ENCODE results near the gene CACNA2D3. TPM values are rescaled to one million over a fixed set of nuclear protein-coding genes. Genes with fewer than 3 reads are reported as not detected.

CACNA2D3 gene
- total and polyA plus RNA-seq, 4 donors = 14.1 to 34.5 (median 33.4) TPM

- no peaks in the 10 kb centered on the region for H3K27me3 ChIP-seq (ENCODE audit: control insufficient read depth, insufficient read depth, low read length)
- H3K4me3 ChIP-seq (ENCODE audit: low read depth, low read length) = no peak overlapping the region
- DNase-seq (ENCODE audit: low read depth in 4 of 6, low spot score in 6 of 6) = no peak
- H3K9me3 ChIP-seq (ENCODE audit: control insufficient read depth, insufficient read depth, low read length) = no peaks in the 10 kb centered on the region
- no peaks in the 10 kb centered on the region for H3K36me3 ChIP-seq (ENCODE audit: control insufficient read depth, insufficient read depth, low read length)
- no CpG with 5 or more reads among the region's 1 CpG for WGBS (ENCODE audit: insufficient coverage)
- H3K4me1 ChIP-seq (ENCODE audit: control insufficient read depth, insufficient read depth, low read length) = no peaks in the 10 kb centered on the region
- H3K27ac ChIP-seq (ENCODE audit: low read depth, low read length) = no peak overlapping the region
These were observed 710.5 kb downstream of the CACNA2D3 start for GRCh38 chr3:54832876-54833275.

GRCh38 chr3:54835701-54836100, 713.3 kb downstream of the CACNA2D3 start:
- H3K27ac ChIP-seq (ENCODE audit: low read depth, low read length) = no peak overlapping the region
- no peaks in the 10 kb centered on the region for H3K27me3 ChIP-seq (ENCODE audit: control insufficient read depth, insufficient read depth, low read length)
- no peaks in the 10 kb centered on the region for H3K36me3 ChIP-seq (ENCODE audit: control insufficient read depth, insufficient read depth, low read length)
- H3K9me3 ChIP-seq (ENCODE audit: control insufficient read depth, insufficient read depth, low read length) = no peaks in the 10 kb centered on the region
- 74% methylated on average over 3 of the region's 3 CpGs for WGBS (ENCODE audit: insufficient coverage)
- H3K4me3 ChIP-seq (ENCODE audit: low read depth, low read length) = no peak overlapping the region
- no peak for DNase-seq (ENCODE audit: low read depth in 4 of 6, low spot score in 6 of 6)
- no peaks in the 10 kb centered on the region for H3K4me1 ChIP-seq (ENCODE audit: control insufficient read depth, insufficient read depth, low read length)

DNA sequence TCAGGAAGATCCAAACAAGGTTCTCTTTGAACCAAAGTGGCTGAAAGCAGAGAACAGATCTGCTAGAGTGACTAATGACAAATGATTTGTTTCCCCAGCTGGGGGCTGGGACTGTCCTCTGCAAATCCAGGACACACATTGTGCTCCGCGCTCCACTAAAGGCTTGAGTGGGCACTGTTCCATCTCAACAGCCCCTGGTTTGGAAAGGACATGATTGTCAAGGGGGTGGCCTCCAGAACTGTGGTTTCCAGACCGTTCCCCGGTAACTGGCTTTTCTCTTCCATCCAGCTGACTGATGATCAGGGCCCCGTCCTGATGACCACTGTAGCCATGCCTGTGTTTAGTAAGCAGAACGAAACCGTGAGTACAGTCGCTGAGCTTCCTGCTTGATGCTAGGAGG, 714.5 kb downstream of the CACNA2D3 start:
- Histone ChIP-seq H3K4me3 (ENCODE audit: low read depth, low read length) (no peak overlapping the region), H3K27ac (ENCODE audit: low read depth, low read length) (peak overlapping the region; percentile 34), H3K27me3 (ENCODE audit: control insufficient read depth, insufficient read depth, low read length) (no peaks in the 10 kb centered on the region), H3K36me3 (ENCODE audit: control insufficient read depth, insufficient read depth, low read length) (no peaks in the 10 kb centered on the region), H3K4me1 (ENCODE audit: control insufficient read depth, insufficient read depth, low read length) (no peaks in the 10 kb centered on the region), H3K9me3 (ENCODE audit: control insufficient read depth, insufficient read depth, low read length) (no peaks in the 10 kb centered on the region)
- DNase-seq (ENCODE audit: low read depth in 4 of 6, low spot score in 6 of 6) = peak in 4 of 6 donors; percentile 33 to 74 (median 59)
- 12% methylated on average over 7 of the region's 8 CpGs for WGBS (ENCODE audit: insufficient coverage)

DNA sequence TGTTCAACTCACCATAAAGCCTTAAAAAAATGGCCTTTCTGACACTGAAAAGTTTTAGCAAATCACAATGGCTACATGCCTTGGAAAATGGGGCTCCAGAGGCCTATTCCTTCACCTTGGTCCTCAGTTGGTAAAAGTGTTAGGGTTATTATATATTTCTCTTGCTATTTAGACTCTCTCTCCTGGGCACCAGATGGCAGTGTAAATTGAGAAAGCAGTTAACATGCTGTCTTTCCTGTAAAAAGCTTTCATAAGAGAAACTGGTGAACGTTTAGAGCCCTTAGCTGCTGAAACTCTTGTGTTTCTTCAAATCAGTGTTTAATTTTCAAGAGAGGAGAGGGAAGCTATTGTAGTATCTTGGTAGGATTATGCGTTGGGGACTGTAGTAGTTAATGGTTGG, 715.6 kb downstream of the CACNA2D3 start:
- Histone ChIP-seq H3K27me3 (ENCODE audit: control insufficient read depth, insufficient read depth, low read length) (no peaks in the 10 kb centered on the region), H3K9me3 (ENCODE audit: control insufficient read depth, insufficient read depth, low read length) (no peaks in the 10 kb centered on the region), H3K36me3 (ENCODE audit: control insufficient read depth, insufficient read depth, low read length) (no peaks in the 10 kb centered on the region), H3K4me3 (ENCODE audit: low read depth, low read length) (no peak overlapping the region), H3K4me1 (ENCODE audit: control insufficient read depth, insufficient read depth, low read length) (no peaks in the 10 kb centered on the region), H3K27ac (ENCODE audit: low read depth, low read length) (no peak overlapping the region)
- 57% methylated on average over 2 of the region's 2 CpGs for WGBS (ENCODE audit: insufficient coverage)
- peak in 2 of 6 donors; percentile 43 to 84 for DNase-seq (ENCODE audit: low read depth in 4 of 6, low spot score in 6 of 6)

DNA sequence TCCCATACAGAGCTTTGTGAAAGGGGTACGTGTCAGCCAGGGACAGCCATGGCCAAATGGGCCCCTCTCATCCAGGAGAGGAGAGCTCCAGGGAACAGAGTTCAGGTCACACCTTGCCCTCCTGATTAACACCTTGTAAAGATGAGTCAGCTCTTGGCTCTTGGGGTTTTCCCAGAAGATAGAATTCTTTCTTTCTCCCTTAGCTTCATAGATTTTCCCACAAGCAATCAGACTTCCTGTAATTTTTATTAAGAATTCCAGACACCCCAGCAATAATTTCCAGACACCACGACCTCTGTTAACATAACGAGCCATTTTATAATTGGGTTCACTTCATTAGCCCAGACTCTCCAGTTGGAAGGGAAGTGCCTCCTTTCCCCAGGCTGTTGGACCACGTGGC, 719.1 kb downstream of the CACNA2D3 start:
- no peaks in the 10 kb centered on the region for H3K27me3 ChIP-seq (ENCODE audit: control insufficient read depth, insufficient read depth, low read length)
- no peak overlapping the region for H3K27ac ChIP-seq (ENCODE audit: low read depth, low read length)
- H3K4me1 ChIP-seq (ENCODE audit: control insufficient read depth, insufficient read depth, low read length) = no peaks in the 10 kb centered on the region
- H3K9me3 ChIP-seq (ENCODE audit: control insufficient read depth, insufficient read depth, low read length) = no peaks in the 10 kb centered on the region
- no peak for DNase-seq (ENCODE audit: low read depth in 4 of 6, low spot score in 6 of 6)
- no peaks in the 10 kb centered on the region for H3K36me3 ChIP-seq (ENCODE audit: control insufficient read depth, insufficient read depth, low read length)
- H3K4me3 ChIP-seq (ENCODE audit: low read depth, low read length) = no peak overlapping the region
- 100% methylated on average over 3 of the region's 4 CpGs for WGBS (ENCODE audit: insufficient coverage)

DNA sequence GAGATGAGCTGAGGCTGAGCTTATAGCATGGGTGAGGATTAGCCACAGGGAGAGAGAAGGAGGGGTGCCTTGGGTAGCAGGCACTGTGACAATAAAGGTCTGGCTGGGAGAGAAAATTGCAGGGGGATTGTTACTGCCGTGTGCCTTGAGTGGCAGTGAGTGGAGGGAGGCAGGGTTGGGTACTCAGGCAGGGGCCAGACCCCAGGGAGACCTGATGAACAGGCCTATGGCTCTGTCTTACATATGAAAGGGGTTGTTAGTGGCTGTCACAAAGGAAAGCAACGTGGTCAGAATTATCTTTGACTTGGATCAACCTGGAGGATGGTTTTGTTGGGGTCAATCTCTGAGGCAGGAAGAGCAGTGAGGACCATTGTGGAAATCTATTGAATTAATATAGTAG, 721.0 kb downstream of the CACNA2D3 start:
- no peak overlapping the region for H3K27ac ChIP-seq (ENCODE audit: low read depth, low read length)
- H3K27me3 ChIP-seq (ENCODE audit: control insufficient read depth, insufficient read depth, low read length) = no peaks in the 10 kb centered on the region
- no peaks in the 10 kb centered on the region for H3K36me3 ChIP-seq (ENCODE audit: control insufficient read depth, insufficient read depth, low read length)
- no peak for DNase-seq (ENCODE audit: low read depth in 4 of 6, low spot score in 6 of 6)
- 45% methylated on average over 2 of the region's 2 CpGs for WGBS (ENCODE audit: insufficient coverage)
- H3K4me1 ChIP-seq (ENCODE audit: control insufficient read depth, insufficient read depth, low read length) = no peaks in the 10 kb centered on the region
- no peak overlapping the region for H3K4me3 ChIP-seq (ENCODE audit: low read depth, low read length)
- H3K9me3 ChIP-seq (ENCODE audit: control insufficient read depth, insufficient read depth, low read length) = no peaks in the 10 kb centered on the region

- no peaks in the 10 kb centered on the region for H3K27me3 ChIP-seq (ENCODE audit: control insufficient read depth, insufficient read depth, low read length)
- H3K27ac ChIP-seq (ENCODE audit: low read depth, low read length) = no peak overlapping the region
- H3K4me1 ChIP-seq (ENCODE audit: control insufficient read depth, insufficient read depth, low read length) = no peaks in the 10 kb centered on the region
- H3K4me3 ChIP-seq (ENCODE audit: low read depth, low read length) = no peak overlapping the region
- 82% methylated on average over 2 of the region's 5 CpGs for WGBS (ENCODE audit: insufficient coverage)
- H3K36me3 ChIP-seq (ENCODE audit: control insufficient read depth, insufficient read depth, low read length) = no peaks in the 10 kb centered on the region
- DNase-seq (ENCODE audit: low read depth in 4 of 6, low spot score in 6 of 6) = no peak
- H3K9me3 ChIP-seq (ENCODE audit: control insufficient read depth, insufficient read depth, low read length) = no peaks in the 10 kb centered on the region
These were observed 721.9 kb downstream of the CACNA2D3 start for GRCh38 chr3:54844211-54844610.

GRCh38 chr3:54845011-54845410, 722.7 kb downstream of the CACNA2D3 start:
- WGBS (ENCODE audit: insufficient coverage) = no CpG with 5 or more reads among the region's 4 CpGs
- peak in 1 of 6 donors; percentile 60 for DNase-seq (ENCODE audit: low read depth in 4 of 6, low spot score in 6 of 6)
- H3K27me3 ChIP-seq (ENCODE audit: control insufficient read depth, insufficient read depth, low read length) = no peaks in the 10 kb centered on the region
- no peak overlapping the region for H3K27ac ChIP-seq (ENCODE audit: low read depth, low read length)
- no peaks in the 10 kb centered on the region for H3K4me1 ChIP-seq (ENCODE audit: control insufficient read depth, insufficient read depth, low read length)
- no peak overlapping the region for H3K4me3 ChIP-seq (ENCODE audit: low read depth, low read length)
- no peaks in the 10 kb centered on the region for H3K9me3 ChIP-seq (ENCODE audit: control insufficient read depth, insufficient read depth, low read length)
- H3K36me3 ChIP-seq (ENCODE audit: control insufficient read depth, insufficient read depth, low read length) = no peaks in the 10 kb centered on the region

GRCh38 chr3:54845551-54845950, 723.2 kb downstream of the CACNA2D3 start:
- Histone ChIP-seq H3K27me3 (ENCODE audit: control insufficient read depth, insufficient read depth, low read length) (no peaks in the 10 kb centered on the region), H3K36me3 (ENCODE audit: control insufficient read depth, insufficient read depth, low read length) (no peaks in the 10 kb centered on the region), H3K4me1 (ENCODE audit: control insufficient read depth, insufficient read depth, low read length) (no peaks in the 10 kb centered on the region), H3K27ac (ENCODE audit: low read depth, low read length) (no peak overlapping the region), H3K4me3 (ENCODE audit: low read depth, low read length) (no peak overlapping the region), H3K9me3 (ENCODE audit: control insufficient read depth, insufficient read depth, low read length) (no peaks in the 10 kb centered on the region)
- WGBS (ENCODE audit: insufficient coverage) = 42% methylated on average over 3 of the region's 5 CpGs
- peak in 1 of 6 donors; percentile 61 for DNase-seq (ENCODE audit: low read depth in 4 of 6, low spot score in 6 of 6)

DNA sequence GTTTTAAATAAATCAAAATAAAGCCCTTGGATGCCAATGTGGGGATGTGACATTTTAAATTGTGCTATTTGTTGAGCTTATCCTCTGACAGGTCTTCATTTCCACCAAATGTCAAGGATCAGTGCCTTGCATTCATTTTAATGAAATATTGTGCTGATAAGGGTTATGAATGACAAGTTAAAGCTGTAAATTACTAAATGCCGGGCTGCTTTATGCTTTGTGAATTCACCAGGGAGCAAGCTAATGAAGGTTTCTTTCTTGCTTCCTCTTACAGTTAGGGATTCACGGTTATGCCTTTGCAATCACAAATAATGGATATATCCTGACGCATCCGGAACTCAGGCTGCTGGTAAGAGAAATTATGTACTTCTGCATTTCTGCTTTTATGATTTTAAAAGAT, 723.8 kb downstream of the CACNA2D3 start:
- H3K4me3 ChIP-seq (ENCODE audit: low read depth, low read length) = no peak overlapping the region
- H3K36me3 ChIP-seq (ENCODE audit: control insufficient read depth, insufficient read depth, low read length) = no peaks in the 10 kb centered on the region
- WGBS (ENCODE audit: insufficient coverage) = 57% methylated on average over 1 of the region's 4 CpGs
- H3K4me1 ChIP-seq (ENCODE audit: control insufficient read depth, insufficient read depth, low read length) = no peaks in the 10 kb centered on the region
- peak in 1 of 6 donors; percentile 69 for DNase-seq (ENCODE audit: low read depth in 4 of 6, low spot score in 6 of 6)
- no peaks in the 10 kb centered on the region for H3K9me3 ChIP-seq (ENCODE audit: control insufficient read depth, insufficient read depth, low read length)
- no peaks in the 10 kb centered on the region for H3K27me3 ChIP-seq (ENCODE audit: control insufficient read depth, insufficient read depth, low read length)
- H3K27ac ChIP-seq (ENCODE audit: low read depth, low read length) = no peak overlapping the region
